CD1c-positive myeloid dendritic cell (primary cell): ENCODE measurements around the gene SYNRG.
A peak's percentile ranks its signal among the peaks of the same experiment; 100 is the strongest.
"Not testable (repeated sequence)": the region's sequence is repeated elsewhere in the genome, so short reads cannot be mapped to it uniquely, and the experiment has no call there.

Source experiments
- DNase-seq: peaks from one replicate; pipeline ENCODE4 v3.0.0-alpha.2; 2016; ENCODE audit errors: extremely low spot score

The SYNRG gene

DNA sequence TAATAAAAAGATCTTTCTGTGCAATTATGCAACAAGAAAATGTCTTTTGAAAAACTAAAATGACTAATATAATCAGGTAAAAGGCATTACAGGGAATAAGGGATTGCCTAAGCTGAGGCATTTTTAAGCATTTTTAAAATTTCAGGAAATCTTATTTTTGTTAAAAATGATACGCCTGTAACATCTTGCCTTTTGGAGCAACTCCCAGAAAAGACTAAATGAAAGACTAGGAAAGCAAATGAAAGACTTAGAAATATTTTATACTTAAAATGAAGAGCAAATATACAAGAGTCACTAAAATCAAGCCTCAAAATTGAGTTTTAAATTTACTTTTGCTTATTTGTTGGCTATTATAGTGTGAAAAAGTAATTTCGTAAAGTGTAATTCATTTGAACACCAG is 63.7 kb downstream of the SYNRG start:
- no peak for DNase-seq

DNA sequence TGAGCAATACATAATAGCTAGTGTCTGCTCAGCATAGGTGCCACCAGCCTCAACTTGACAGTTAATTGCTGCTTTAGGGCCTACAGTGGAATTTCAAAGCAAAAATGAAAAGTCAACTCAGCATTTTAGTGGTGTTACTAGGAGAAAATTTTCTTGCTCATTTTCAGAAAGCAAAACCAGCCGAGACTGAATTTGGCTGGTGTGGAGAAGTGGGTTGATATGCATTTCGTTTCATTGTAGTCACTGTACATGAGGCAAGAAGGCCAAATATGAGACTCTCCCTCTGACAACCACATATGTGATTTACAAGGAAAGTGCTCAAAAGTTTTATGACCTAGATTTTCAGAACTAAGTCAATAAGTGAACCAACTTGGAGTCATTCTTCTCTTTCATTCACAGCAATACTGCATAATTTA is 65.6 kb downstream of the SYNRG start:
- no peak for DNase-seq

DNA sequence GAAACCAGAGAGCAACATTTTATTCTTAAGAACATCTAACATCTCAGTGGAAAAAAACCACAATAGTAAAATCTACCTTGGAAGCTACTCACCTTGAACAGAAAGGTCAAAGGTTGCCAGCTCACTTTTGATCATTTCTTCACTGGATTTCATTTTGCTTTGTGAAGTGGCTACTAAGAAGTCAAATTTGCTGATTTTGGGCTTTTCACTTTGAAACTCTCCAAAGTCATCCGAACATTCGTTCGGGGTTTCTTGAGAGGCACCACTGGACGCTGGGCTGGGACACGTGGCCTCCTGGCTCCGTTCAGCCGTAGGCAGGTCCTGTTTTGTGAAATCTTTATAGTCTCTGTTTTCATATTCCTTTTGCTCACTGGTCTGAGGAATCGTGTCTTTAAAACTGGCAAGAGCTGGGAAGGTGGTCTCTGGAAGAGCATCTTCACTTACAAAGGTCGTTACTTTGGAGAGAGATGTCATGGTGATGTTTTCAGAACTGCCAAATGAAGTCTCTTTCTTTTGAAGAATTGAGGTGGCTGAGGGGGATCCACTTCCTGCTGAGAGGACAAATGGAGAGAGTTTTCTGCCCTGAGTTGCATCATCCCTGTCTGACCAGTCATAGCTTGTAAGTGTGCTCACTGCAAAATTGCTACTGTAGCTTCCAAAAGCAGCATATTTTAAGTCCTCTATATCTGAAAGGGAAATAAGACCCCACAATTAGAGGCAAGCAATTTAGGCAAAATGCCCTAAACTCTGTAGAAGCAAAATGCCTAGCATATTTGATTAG is 67.1 kb downstream of the SYNRG start:
- DNase-seq = no peak

DNA sequence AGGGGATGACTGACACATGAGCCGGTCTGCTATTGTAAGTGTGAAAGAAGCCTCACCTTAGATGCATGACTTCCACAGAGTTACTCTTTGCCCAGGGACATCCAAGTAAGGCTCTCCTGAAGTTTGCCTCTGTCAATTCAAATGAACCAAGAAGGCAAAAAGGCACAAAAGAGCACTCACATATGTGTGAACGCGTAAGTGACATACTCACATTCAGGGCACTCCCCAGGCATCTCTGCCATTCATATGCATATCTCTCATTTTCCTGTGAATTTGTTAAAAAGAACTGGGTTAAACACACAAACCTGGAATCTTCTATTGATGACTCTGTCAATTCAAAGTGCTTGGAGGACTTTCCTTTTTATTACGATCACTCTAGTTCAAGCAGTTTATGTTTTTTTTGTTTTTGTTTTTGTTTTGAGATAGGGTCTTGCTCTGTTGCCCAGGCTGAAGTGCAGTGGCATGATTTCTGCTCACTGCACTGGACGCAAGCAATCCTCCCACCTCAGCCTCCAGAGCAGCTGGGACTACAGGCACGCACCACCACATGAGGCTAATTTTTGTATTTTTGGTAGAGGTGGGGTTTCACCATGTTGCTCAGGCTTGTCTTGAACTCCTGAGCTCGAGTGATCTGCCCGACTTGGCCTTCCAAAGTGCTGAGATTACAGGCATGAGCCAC is 70.1 kb downstream of the SYNRG start:
- no peak for DNase-seq

DNA sequence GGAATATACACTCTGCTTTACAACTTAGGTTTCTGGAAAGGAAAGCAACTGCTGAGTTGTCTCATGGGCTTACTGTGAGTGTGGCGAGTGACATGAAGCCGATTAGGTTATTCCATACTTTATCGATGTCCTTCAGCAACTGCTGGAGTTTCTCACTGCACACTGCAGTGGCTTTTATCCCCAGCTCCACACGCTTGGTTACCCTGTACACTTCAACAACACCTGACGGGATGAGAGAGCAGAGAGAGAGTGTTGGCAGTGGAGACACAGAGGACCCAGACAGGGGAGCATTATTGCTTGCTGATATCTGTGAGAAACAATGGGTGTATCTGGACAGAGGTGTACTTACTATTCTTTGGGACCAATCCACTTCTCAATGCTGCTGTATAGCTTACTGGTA is 73.3 kb downstream of the SYNRG start:
- no peak for DNase-seq

DNA sequence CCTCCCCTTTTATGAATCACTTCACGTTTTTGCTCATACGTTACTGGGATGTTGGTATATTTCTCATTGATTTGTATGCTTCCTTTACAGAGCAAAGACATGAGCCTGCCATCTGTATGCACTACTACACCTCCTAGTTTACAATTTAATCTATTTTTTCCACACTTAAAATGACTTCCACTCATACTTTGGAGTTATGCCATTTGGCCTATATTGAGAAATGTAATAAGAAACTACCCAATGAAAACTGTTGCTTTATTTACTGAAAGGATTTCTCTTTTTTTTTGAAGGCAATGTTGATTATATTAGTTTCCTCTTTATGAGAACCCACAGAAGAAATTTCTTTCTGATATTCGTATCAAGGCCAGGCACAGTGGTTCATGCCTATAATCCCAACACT is 76.5 kb downstream of the SYNRG start:
- no peak for DNase-seq

DNA sequence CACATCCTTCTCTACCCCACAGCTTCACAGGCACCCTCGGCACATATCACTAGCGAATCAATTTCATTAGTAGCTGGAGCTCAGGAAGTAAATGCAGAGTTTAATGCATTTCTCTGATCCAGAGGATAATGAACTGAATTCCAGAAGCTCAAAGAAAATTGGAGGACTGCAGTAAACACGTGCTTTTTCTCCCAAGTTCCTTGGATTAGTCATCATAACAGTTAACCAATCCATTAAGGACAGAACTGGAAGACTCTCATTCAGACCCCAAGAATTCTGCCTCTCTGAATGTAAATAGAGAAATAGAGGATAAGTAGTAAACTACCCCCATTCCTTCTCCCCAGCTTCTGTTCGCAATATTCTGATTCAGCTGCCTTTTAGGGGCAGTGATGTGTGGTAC is 78.8 kb downstream of the SYNRG start:
- no peak for DNase-seq

DNA sequence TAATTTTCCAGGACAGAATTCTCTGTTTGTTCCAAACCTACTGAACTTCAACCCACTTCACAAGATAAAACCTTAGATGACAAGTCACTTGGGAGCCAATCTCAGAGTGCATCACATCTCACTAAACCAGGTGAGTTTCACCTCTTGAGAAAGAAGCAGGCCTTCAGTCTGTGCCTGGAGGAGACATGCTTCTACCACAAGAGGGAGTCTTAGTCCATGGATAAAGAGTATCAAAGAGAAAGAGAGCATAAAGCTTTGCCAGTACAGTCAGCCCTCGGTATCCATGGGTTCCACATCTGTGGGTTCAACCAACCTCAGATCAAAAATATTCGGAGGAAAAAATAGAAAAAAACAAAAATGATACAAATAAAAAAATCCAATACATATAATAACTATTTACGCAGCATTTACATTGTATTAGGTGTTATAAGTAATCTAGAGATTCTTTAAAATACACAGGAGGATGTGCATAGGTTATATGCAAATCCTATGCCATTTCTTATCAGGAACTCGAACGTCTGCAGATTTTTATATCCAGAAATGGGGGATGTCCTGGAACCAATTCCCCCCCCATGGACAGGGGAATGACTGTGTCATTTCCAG is 81.9 kb downstream of the SYNRG start:
- DNase-seq = peak; percentile 12

DNA sequence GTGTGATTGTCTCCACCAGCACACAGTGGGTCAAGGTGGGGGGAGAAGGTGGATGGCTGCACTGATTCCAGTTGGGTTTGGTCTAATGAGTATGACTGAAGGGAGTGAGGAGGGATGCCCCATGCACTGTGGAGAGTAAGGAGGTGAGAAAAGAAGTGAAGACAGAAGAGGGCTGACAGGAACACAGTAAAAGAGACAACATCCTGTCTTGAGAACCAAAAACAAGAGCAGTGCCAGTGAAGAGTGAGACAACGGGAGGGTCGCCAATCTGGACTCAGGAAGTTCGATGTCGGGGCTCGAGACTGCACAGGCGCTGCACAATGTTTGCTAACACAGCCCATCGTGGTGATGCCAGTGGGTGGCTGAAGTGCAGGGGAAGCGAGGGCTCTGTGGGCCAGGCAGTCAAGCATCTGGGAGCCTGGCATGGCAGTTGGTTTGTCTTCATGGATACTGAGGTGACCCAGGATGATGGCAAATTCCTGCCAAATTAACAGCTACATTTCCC is 85.5 kb downstream of the SYNRG start:
- DNase-seq = no peak

DNA sequence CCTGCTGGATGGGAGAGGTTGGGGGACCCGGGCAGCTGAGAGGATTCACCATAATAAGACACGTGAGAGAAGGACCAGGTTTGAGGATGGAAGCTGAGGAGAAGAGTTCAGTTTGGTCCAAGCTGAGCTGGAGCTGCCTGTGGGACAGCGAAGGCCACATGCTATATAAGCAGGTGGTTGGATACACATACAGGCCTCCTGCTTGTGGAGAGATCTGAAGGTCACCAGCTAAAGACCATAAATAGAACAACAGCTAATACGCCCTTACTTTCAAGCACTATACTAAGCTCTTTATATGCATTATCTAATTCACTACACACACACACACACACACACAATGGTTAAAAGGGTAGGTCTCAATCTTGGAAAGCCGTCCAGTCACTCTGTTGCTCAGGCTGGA is 87.4 kb downstream of the SYNRG start:
- DNase-seq = no peak

DNA sequence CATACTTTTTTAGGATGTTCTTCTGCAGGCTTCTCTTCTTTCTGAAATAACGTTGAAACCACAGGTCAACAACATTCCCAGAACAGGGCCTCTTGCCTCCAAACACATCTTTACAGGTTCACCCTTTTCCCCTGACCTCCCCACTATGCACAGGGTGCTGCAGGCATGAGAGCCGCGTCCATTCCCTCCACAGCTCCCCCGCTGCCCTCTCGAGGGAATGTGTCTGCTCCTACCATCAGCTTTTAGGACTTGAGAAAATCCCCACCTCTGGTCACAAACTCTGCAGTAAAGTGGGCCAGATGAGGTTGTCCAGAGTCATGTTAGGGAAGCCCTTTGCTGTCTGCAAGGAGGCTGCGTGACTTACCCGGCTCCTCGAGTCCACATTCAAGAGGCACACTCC is 89.0 kb downstream of the SYNRG start:
- no peak for DNase-seq

DNA sequence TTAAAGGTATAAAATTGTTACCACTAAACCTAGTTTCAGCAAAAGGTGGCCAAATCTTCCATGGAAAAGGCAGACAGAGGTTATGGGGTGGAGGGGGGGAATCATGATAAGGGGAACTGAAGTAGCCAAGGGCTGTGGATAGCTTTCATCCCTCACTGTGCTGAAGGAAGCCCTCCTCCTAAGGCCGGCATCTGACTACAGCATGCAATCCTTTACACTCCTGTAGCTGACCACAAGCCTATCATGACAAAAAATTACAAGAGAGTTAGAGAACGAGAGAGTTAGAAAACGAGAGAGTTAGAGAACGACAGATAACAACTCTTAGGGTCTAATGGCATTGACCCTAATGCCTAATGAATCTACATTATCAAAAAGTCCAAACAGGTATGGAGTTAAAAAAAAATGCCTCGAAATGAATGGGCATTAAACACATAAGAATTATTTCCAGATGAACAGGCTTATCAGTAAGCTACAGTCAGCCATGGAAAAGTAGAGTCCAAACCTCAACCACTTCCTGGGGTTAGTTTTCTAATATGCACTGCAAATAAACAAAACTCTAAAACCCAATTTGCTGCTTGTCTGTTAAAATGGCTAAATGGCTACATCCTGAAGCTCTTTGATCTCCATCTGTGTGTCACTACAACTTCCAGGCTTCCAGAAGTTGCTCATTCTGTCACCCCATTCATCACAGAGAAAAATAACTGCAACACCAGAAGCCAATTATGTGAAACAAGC is 89.8 kb downstream of the SYNRG start:
- no peak for DNase-seq

DNA sequence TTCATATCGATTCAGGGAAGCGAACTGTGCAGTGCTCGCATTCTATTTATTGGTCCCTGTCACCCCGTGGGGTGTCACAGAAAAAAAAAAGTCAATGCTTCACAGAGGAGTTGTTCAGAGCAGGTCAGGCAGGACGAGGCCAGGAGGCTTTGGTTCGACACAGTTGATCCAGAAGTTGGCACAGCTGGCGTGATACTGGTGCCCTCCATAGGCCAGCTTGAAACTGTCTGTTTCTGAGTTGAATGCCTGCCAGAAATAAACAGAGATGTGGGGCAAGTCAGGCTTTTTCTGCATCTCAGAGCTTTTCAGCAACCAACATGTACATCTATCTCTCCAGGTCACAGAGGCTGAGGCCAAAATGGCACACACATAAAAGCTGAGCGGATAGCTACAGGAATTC is 90.4 kb downstream of the SYNRG start:
- DNase-seq = no peak

DNA sequence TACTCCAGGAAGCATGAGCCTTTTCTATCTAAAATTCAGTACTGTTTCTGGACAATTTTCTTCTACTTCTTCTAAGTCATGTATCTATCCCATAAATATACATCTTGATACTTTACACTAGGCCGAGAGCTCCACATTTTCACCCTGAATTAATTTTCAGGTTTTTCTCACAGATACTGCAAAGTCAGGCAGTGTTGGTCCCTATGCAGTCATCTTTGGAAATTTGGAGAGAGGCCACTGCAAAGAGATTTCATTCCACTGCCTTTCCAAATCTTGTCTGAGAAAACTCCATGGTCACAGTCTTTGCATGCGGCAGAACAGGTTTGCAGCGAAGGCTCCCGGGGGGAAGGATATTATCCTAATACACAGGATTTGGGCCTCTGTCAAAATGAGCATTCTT is 91.3 kb downstream of the SYNRG start:
- no peak for DNase-seq

DNA sequence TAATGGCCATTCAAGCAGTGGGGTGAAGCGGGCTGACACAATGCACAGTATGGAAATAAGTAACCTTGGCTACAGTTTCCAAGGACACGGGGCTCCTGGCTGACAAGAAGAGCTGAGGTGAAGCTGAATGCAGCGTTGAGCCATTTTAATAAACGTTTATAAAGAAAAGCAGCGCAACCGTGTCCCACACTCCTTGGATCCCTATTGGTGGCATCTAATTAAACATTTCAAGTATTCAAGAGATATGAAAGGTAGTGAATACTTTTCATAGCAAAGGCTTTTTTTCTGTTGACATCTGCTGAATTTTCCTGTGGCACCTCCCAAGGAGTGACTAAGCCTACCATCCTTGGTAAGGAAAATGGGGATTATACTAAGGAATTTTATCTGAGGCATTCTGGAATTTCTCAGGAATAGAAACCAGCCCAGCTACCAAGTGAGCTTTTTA is 93.1 kb downstream of the SYNRG start:
- DNase-seq = no peak

DNA sequence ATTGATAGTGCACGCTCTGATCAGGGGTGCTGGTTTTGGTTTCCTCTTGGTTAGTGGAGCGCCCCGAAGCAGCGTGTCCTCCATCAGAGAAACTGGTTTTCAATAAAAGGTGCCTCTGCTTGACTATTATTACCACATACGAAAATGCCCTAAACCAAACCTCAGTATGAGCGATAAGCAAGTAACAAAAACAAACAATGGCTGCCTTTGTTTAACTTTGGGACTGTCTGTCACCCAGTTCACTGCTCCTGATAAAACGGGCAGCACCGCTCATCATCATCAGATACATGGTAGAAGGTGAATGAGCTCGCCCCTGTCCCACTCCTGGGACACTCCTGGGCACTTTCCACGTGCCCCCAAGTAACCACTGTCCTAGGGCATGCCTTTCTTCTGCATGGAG is 95.5 kb downstream of the SYNRG start:
- no peak for DNase-seq

DNA sequence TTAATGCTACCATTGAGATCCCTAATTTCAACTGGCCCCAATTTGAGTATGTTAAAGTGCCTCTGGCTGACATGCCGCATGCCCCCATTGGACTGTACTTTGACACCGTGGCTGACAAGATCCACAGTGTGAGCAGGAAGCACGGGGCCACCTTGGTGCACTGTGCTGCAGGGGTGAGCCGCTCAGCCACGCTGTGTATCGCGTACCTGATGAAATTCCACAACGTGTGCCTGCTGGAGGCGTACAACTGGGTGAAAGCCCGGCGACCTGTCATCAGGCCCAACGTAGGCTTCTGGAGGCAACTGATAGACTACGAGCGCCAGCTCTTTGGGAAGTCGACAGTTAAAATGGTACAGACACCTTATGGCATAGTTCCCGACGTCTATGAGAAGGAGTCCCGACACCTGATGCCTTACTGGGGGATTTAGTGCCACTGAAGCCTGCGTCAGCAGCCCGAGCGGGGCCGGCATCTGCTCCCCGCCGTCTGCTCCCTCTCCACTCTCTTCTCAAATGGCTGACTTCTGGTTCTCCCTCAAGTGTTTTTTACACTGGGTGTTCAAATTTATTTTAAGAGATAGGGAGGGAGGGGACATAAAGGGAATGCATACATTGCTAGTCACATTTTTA is 96.7 kb downstream of the SYNRG start:
- DNase-seq = no peak

DNA sequence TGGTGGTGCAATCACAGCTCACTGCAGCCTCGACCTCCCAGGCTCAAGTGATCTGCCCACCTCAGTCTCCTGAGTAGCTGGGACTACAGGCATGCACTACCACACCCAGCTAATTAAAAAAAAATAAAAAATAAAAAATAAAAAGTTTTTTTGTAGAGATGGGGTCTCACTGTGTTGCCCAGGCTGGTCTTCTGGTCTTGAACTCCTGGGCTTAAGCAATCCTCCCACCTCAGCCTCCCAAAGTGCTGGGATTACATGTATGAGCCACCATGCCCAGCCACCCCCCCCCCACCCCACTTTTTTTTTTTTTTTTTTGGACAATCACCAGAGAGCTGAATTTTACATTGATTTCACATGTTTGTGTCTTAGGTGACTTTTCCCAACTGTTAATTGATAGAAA is 97.6 kb downstream of the SYNRG start:
- not testable (repeated sequence) for DNase-seq

DNA sequence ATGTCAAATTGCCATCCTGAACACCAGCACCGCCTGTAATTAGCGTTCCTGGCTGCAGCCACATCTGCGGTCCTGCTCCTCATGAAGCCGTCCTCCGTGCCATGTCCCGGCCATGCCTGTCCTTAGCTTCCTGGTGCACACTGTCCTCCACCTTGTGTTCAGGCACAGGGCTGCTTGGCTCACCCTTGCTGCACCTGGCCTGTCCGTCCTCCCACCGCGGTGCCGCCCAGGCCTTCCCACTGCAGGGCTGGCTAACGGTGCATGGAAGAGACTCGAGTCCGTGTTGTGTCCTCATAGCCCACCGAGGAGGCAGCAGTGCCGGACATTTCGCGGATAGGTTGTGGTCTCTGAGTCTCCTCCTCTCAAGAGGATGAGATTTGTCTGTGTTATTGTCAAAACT is 99.2 kb downstream of the SYNRG start:
- DNase-seq = no peak

DNA sequence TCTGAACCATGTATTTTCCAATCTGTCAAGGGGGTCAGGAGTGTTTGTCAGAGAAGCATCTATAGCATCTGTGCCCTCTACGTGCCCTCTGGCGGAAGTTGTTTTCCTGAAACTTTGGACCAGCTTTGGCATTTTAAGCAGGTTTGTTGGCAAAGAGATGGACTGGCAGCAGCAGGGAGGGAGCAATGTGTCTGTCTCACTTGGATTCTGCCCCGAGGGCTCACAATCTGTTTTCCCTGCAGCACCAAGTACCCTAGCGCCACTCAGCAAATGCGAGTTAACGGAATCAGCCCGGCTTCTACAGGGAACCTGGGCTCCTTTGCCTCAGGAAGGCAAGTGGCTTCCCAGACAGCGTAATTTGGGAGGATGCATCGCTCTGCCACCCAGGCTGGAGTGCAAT is 102.1 kb downstream of the SYNRG start:
- DNase-seq = no peak

DNA sequence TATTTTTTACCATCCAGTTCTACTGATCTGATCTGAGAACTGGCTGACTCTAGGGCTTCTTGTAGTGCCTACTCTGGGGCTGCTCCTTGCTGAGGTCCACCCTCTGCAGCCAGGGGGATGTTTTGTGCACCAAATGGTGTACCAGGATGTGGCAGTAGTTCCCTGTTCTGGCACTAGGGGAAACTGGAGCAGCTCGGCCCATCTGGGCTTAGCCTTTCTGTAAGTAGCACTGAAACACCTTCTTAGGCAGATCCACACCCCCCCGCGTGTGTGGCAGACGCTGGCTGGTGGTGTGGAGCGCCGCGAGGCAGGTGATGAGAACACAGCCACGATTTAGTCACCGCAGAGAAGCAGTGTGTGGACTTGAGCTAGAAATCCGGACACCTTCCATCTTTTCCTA is 102.5 kb downstream of the SYNRG start:
- DNase-seq = no peak

DNA sequence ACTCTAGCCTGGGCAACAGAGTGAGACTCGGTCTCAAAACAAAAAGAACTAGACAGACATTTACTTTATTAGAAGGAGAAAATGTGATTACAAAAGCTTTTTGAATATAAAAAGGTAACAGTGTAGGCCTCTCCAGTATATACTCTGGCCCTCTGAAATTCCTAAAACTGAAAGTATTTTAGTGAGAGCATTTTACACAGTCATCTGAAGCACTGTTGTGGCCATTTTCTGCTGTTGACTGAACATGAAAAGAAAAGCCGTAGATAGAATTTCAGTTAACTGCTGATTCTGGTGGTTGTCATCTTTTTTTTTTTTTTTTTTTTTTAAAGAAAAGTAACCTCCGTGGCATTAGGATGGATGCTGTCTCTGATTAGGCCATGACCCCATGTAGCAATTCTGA is 103.9 kb downstream of the SYNRG start:
- no peak for DNase-seq
